Activated CD4-positive, alpha-beta T cell treated with anti-CD3 and anti-CD28 coated beads, Interleukin-2, amount 10 ng/mL, durations not matched to agents 24 days and 14 days (primary cell): ENCODE data around the gene HECTD1. TPM values are rescaled to one million over a fixed set of nuclear protein-coding genes. Genes with fewer than 3 reads are reported as not detected.
"Not testable (repeated sequence)": the region's sequence is repeated elsewhere in the genome, so short reads cannot be mapped to it uniquely, and the experiment has no call there.

Experiments used
- DNase-seq: peaks from one replicate; pipeline ENCODE4 v3.0.0; 2022
- H3K27ac Mint-ChIP-seq: one replicate; pipeline ENCODE4 v1.8.0; 2022; ENCODE audit warnings: mild to moderate bottlenecking, mixed read lengths
- H3K27me3 Mint-ChIP-seq: one replicate; pipeline ENCODE4 v1.8.0; 2022; ENCODE audit warnings: mixed read lengths
- H3K36me3 Mint-ChIP-seq: one replicate; pipeline ENCODE4 v1.8.0; 2022; ENCODE audit warnings: low read depth, mild to moderate bottlenecking, mixed read lengths
- H3K4me1 Mint-ChIP-seq: one replicate; pipeline ENCODE4 v1.8.0; 2021; ENCODE audit warnings: mixed read lengths
- H3K4me3 Mint-ChIP-seq: one replicate; pipeline ENCODE4 v1.8.0; 2022; ENCODE audit warnings: mild to moderate bottlenecking, moderate library complexity, mixed read lengths
- H3K9me3 Mint-ChIP-seq: one replicate; pipeline ENCODE4 v1.8.0; 2021; ENCODE audit warnings: mixed read lengths
- intact Hi-C: fragments of 100-400 bp; cut with micrococcal nuclease; formaldehyde crosslinking; loops from one replicate; pipeline ENCODE4 v1.15.1; 2023
- total RNA-seq: library from RNA; stranded (reverse); gene quantifications from 2 replicates; pipeline ENCODE4 v1.2.3, GENCODE V29; 2022

HECTD1 gene
- total RNA-seq, 1 donor from 2014 or later: 116 TPM

GRCh38 chr14:31075144-31075543 lies 132.4 kb downstream of the HECTD1 start:
- Mint-ChIP-seq H3K36me3 (peaks cover 4% of the 10 kb centered on the region), H3K9me3 (no peaks in the 10 kb centered on the region), H3K4me1 (no peaks in the 10 kb centered on the region), H3K4me3 (no peak overlapping the region), H3K27me3 (no peaks in the 10 kb centered on the region), H3K27ac (no peak overlapping the region)
- intact Hi-C loops: no loop called here
- no peak for DNase-seq

GRCh38 chr14:31071151-31071550 lies 136.4 kb downstream of the HECTD1 start:
- Mint-ChIP-seq H3K9me3 (no peaks in the 10 kb centered on the region), H3K4me3 (no peak overlapping the region), H3K27me3 (no peaks in the 10 kb centered on the region), H3K36me3 (peaks cover 4% of the 10 kb centered on the region), H3K27ac (no peak overlapping the region), H3K4me1 (no peaks in the 10 kb centered on the region)
- intact Hi-C loops: no loop called here
- DNase-seq: no peak

- no peaks in the 10 kb centered on the region for H3K27me3 Mint-ChIP-seq
Measured at GRCh38 chr14:31070431-31070830, 137.2 kb downstream of the HECTD1 start.

GRCh38 chr14:31069343-31069742 lies 138.2 kb downstream of the HECTD1 start:
- Mint-ChIP-seq H3K36me3 (no peaks in the 10 kb centered on the region), H3K27ac (no peak overlapping the region), H3K4me3 (no peak overlapping the region), H3K4me1 (no peaks in the 10 kb centered on the region), H3K27me3 (no peaks in the 10 kb centered on the region), H3K9me3 (no peaks in the 10 kb centered on the region)
- no peak for DNase-seq
- intact Hi-C loops: no loop called here

More at GRCh38 chr14:31070431-31070830, 137.2 kb downstream of the HECTD1 start:
- Mint-ChIP-seq H3K4me3 (no peak overlapping the region), H3K36me3 (peaks cover 4% of the 10 kb centered on the region), H3K4me1 (no peaks in the 10 kb centered on the region), H3K9me3 (no peaks in the 10 kb centered on the region), H3K27ac (no peak overlapping the region)
- no peak for DNase-seq
- intact Hi-C loops: no loop called here

- Mint-ChIP-seq H3K36me3 (no peaks in the 10 kb centered on the region), H3K4me3 (no peak overlapping the region), H3K27me3 (no peaks in the 10 kb centered on the region), H3K27ac (no peak overlapping the region), H3K9me3 (no peaks in the 10 kb centered on the region), H3K4me1 (no peaks in the 10 kb centered on the region)
- no peak for DNase-seq
- intact Hi-C loops: no loop called here
Measured at GRCh38 chr14:31068235-31068634, 139.4 kb downstream of the HECTD1 start.

GRCh38 chr14:31062908-31063307 lies 144.7 kb downstream of the HECTD1 start:
- H3K27ac Mint-ChIP-seq, DNase-seq, H3K36me3 Mint-ChIP-seq, H3K4me3 Mint-ChIP-seq, intact Hi-C loops, H3K4me1 Mint-ChIP-seq, H3K9me3 Mint-ChIP-seq, H3K27me3 Mint-ChIP-seq: not testable (repeated sequence)

GRCh38 chr14:31060253-31060875 lies 147.2 kb downstream of the HECTD1 start:
- H3K9me3 Mint-ChIP-seq: no peaks in the 10 kb centered on the region
- H3K27ac Mint-ChIP-seq: no peak overlapping the region
- DNase-seq: no peak
- H3K36me3 Mint-ChIP-seq: no peaks in the 10 kb centered on the region
- H3K27me3 Mint-ChIP-seq: no peaks in the 10 kb centered on the region
- H3K4me1 Mint-ChIP-seq: peaks cover 3% of the 10 kb centered on the region
- intact Hi-C loops: no loop called here
- no peak overlapping the region for H3K4me3 Mint-ChIP-seq

GRCh38 chr14:31059152-31059924 lies 148.3 kb downstream of the HECTD1 start:
- Mint-ChIP-seq H3K4me1 (peaks cover 3% of the 10 kb centered on the region), H3K27ac (no peak overlapping the region), H3K4me3 (no peak overlapping the region), H3K9me3 (no peaks in the 10 kb centered on the region), H3K36me3 (no peaks in the 10 kb centered on the region), H3K27me3 (no peaks in the 10 kb centered on the region)
- intact Hi-C loops: no loop called here
- no peak for DNase-seq

GRCh38 chr14:31057701-31058364 lies 149.8 kb downstream of the HECTD1 start:
- H3K4me3 Mint-ChIP-seq: no peak overlapping the region
- H3K27ac Mint-ChIP-seq: no peak overlapping the region
- intact Hi-C loops: no loop called here
- H3K27me3 Mint-ChIP-seq: no peaks in the 10 kb centered on the region
- DNase-seq: no peak
- H3K36me3 Mint-ChIP-seq: no peaks in the 10 kb centered on the region
- H3K9me3 Mint-ChIP-seq: no peaks in the 10 kb centered on the region
- peaks cover 3% of the 10 kb centered on the region for H3K4me1 Mint-ChIP-seq

- H3K36me3 Mint-ChIP-seq: no peaks in the 10 kb centered on the region
- no peak overlapping the region for H3K4me3 Mint-ChIP-seq
- DNase-seq: no peak
- no peak overlapping the region for H3K27ac Mint-ChIP-seq
- intact Hi-C loops: no loop called here
- H3K9me3 Mint-ChIP-seq: no peaks in the 10 kb centered on the region
- H3K27me3 Mint-ChIP-seq: no peaks in the 10 kb centered on the region
- peaks cover 3% of the 10 kb centered on the region for H3K4me1 Mint-ChIP-seq
Measured at GRCh38 chr14:31057035-31057434, 150.6 kb downstream of the HECTD1 start.

- H3K4me3 Mint-ChIP-seq, H3K4me1 Mint-ChIP-seq, H3K27ac Mint-ChIP-seq, H3K9me3 Mint-ChIP-seq, intact Hi-C loops, DNase-seq, H3K27me3 Mint-ChIP-seq, H3K36me3 Mint-ChIP-seq: not testable (repeated sequence)
Measured at GRCh38 chr14:31052905-31053586, 154.5 kb downstream of the HECTD1 start.

GRCh38 chr14:31051511-31051910 lies 156.1 kb downstream of the HECTD1 start:
- DNase-seq: no peak
- peaks cover 6% of the 10 kb centered on the region for H3K4me1 Mint-ChIP-seq
- no peaks in the 10 kb centered on the region for H3K36me3 Mint-ChIP-seq

GRCh38 chr14:31051023-31051422 lies 156.6 kb downstream of the HECTD1 start:
- Mint-ChIP-seq H3K4me3 (no peak overlapping the region), H3K27me3 (no peaks in the 10 kb centered on the region), H3K9me3 (no peaks in the 10 kb centered on the region), H3K4me1 (peaks cover 6% of the 10 kb centered on the region), H3K27ac (no peak overlapping the region), H3K36me3 (no peaks in the 10 kb centered on the region)
- no peak for DNase-seq
- intact Hi-C loops: no loop called here

More at GRCh38 chr14:31051511-31051910, 156.1 kb downstream of the HECTD1 start:
- intact Hi-C loops: no loop called here
- Mint-ChIP-seq H3K27me3 (no peaks in the 10 kb centered on the region), H3K9me3 (no peaks in the 10 kb centered on the region), H3K4me3 (no peak overlapping the region), H3K27ac (no peak overlapping the region)
